Right cardiac atrium (tissue), 5 donors: Measurements from ENCODE around the gene RSU1. TPM values are rescaled to one million over a fixed set of nuclear protein-coding genes. Genes with fewer than 3 reads are reported as not detected.

Source experiments
- ATAC-seq, 2 donors: fragments of 200-7000 bp; cut with Tn5 transposase; one replicate each; pipeline versions ENCODE4 v1.8.0 to v1.9.1; 2020; ENCODE audit warnings: moderate library complexity in 2 of 2, mild to moderate bottlenecking in 1 of 2
- DNase-seq, 3 donors: peaks; one replicate each; pipeline ENCODE4 v3.0.0-alpha.2; 2020
- H3K27ac ChIP-seq: one replicate; pipeline ENCODE4 v1.5.1; 2013; ENCODE audit warnings: mild to moderate bottlenecking, low read length, control low read depth, moderate library complexity
- H3K27me3 ChIP-seq: one replicate; pipeline ENCODE4 v1.6.1; 2013; ENCODE audit not compliant: control insufficient read depth, insufficient read depth
- H3K4me1 ChIP-seq: one replicate; pipeline ENCODE4 v1.6.1; 2013; ENCODE audit warnings: low read length; ENCODE audit not compliant: control insufficient read depth, insufficient read depth
- H3K4me3 ChIP-seq: one replicate; pipeline ENCODE4 v1.5.1; 2013; ENCODE audit warnings: low read length, control low read depth
- H3K9me3 ChIP-seq: one replicate; pipeline ENCODE4 v1.6.1; 2013; ENCODE audit warnings: low read length; ENCODE audit not compliant: control insufficient read depth
- WGBS: extraction: QIAGEN DNeasy Blood & Tissue Kit; methylation state at CpG from one replicate; pipeline ENCODE4 v1.1.7; 2013; 5-methylcytosine and 5-hydroxymethylcytosine counted together
- intact Hi-C, 4 donors: fragments of 100-400 bp; cut with DNase I; formaldehyde crosslinking; loops; one replicate each; pipeline versions ENCODE4 v1.11.0 to v1.14.0; 2022 to 2023
- polyA plus RNA-seq: library from polyadenylated mRNA; stranded (reverse); fragments of 200-250 nt; gene quantifications from one replicate; pipeline ENCODE4 v1.2.3, GENCODE V29; 2013
- total RNA-seq, 4 donors: library from RNA; stranded (reverse); fragmentation: NEBNext Ultra II Directional; extraction: Animal tissue kit (Norgen Biotek cat#: 25700); gene quantifications; one replicate each; pipeline ENCODE4 v1.2.1, GENCODE V29; 2021
- donor health status: healthy with polysubstance abuse.
- donor health status: DM: no; HTN: yes; CAD: no.
- donor health status: DM: no; HTN: no; CAD: no.
- donor health status: DM: no; HTN: yes; CAD: no; lungs with severe emphysema.
- donor health status: DM: yes; HTN: yes; CAD: no.

The RSU1 gene
- total and polyA plus RNA-seq, 5 donors: 44.4 to 53.4 (median 48.2) TPM

DNA sequence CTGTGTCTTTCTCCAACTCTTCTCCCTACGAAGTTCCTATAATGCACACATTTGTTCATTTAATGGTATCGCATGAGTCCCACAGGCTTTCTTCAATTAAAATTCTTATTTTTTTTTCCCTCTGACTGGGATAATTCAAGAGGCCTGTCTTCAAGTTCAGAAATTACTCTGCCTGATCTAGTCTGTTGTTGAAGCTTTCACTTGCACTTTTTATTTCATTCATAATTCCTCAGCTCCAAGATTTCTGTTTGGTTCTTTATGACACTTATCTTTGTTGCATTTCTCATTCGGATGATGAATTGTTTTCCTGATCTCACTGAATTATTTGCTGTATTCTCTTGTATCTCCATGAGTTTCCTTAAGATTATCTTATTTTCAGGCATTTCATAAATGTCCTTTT lies 103.9 kb downstream of the RSU1 start:
- H3K4me3 ChIP-seq: no peak overlapping the region
- DNase-seq (no peak), ATAC-seq (no peak)
- no peaks in the 10 kb centered on the region for H3K9me3 ChIP-seq
- no peaks in the 10 kb centered on the region for H3K27me3 ChIP-seq
- no peak overlapping the region for H3K27ac ChIP-seq
- intact Hi-C loops: no loop called here
- 98% methylated on average over 3 of the region's 3 CpGs for WGBS
- peaks cover 1% of the 10 kb centered on the region for H3K4me1 ChIP-seq

DNA sequence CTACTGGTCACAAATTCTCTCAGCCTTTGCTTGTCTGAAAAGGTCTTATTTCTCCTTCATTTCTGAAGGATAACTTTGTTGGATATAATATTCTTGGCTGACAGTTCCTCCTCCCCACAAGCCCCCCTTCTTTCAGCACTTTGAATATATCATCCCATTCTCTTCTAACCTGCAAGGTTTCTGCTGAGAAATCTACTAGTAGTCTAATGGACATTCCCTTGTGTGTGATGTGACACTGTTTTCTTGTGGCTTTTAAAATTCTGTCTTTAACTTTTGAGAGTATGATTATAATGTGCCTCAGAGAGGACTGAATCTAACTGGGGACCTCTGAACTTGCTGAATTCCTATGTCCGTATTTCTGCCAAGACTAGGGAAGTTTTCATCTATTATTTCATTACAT lies 104.3 kb downstream of the RSU1 start:
- no peak overlapping the region for H3K27ac ChIP-seq
- WGBS: 95% methylated on average over 1 of the region's 1 CpG
- no peaks in the 10 kb centered on the region for H3K27me3 ChIP-seq
- no peak overlapping the region for H3K4me3 ChIP-seq
- no peaks in the 10 kb centered on the region for H3K9me3 ChIP-seq
- DNase-seq (no peak), ATAC-seq (no peak)
- intact Hi-C loops: no loop called here
- peaks cover 1% of the 10 kb centered on the region for H3K4me1 ChIP-seq

DNA sequence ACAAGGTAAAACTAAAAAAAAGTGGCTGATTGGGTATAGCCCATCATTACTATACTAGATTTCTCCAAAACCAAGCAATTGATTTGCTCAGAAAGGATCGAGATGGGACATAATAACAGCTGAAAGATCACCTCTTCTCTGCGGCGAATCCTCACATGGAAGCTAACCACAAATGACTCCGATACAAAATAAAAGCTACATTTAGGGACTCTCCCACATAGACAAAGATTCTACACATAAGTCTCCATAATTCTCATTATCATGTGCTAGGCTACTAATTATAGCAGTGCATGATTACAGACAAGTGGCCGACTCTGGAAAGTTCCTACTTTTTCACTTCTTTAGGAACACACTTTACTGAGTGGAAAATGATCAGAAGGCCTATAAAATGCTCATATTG lies 116.9 kb downstream of the RSU1 start:
- Histone ChIP-seq H3K4me3 (no peak overlapping the region), H3K27ac (no peak overlapping the region), H3K9me3 (no peaks in the 10 kb centered on the region), H3K27me3 (no peaks in the 10 kb centered on the region), H3K4me1 (no peaks in the 10 kb centered on the region)
- ATAC-seq (no peak), DNase-seq (no peak)
- WGBS: 76% methylated on average over 5 of the region's 5 CpGs
- intact Hi-C loops: no loop called here

DNA sequence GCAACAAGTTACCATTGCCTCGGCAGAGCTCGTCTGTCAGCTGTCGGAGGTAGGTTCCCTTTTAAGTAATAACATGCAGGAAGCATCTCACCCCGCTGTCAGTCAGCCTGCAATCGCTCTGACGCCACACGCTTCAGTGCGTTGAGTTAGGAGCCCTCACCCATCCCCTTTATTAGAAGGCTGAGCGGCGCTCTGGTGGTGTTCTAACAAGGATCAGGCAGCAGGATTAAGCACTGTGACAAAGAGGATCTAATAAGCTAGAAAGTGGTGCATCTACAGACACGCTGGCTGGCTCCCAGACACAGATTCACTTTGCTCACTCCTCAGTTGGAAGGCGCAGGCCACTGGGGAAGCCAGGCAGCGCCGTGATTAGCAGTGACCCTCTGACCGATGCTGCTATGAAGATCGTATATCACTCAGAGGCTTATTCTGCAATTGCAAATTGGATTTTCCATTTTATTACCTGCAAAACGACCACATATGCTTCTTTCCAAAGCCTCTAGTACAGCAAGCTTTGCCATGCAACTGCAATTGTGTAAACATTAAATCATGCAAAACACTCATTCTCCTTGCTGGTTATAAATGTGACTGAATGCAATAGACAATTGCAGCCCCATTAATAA lies 117.7 kb downstream of the RSU1 start:
- ATAC-seq: peak in 1 of 2 donors; percentile 45
- WGBS: 85% methylated on average over 17 of the region's 17 CpGs
- intact Hi-C loops: no loop called here

DNA sequence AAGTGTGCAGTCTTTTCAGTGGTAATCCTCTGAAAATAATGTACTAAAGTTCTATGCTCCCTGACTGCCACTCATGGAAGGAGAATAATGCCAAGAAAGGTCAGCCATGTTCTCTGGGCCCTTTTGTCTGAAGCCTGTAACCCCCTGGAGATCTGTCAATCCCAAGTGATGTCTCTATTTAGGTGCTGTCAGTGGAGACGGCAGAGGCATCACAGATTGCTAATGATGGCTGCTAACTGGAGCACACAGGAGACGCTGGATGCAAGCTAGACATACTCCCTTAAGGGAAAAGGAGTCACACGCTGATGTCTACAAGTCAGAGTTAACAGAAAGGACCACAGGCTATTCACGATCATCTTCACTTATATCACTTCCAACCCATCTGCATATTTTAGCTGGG lies 118.8 kb downstream of the RSU1 start:
- no peak for ATAC-seq
- Histone ChIP-seq H3K4me3 (no peak overlapping the region), H3K27ac (no peak overlapping the region), H3K9me3 (no peaks in the 10 kb centered on the region), H3K4me1 (no peaks in the 10 kb centered on the region), H3K27me3 (no peaks in the 10 kb centered on the region)
- intact Hi-C loops: no loop called here
- DNase-seq: no peak
- WGBS: 86% methylated on average over 4 of the region's 4 CpGs

More for the DNA sequence above, 117.7 kb downstream of the RSU1 start:
- H3K27ac ChIP-seq: no peak overlapping the region
- H3K9me3 ChIP-seq: no peaks in the 10 kb centered on the region
- H3K4me3 ChIP-seq: no peak overlapping the region
- no peaks in the 10 kb centered on the region for H3K27me3 ChIP-seq
- DNase-seq: peak in 1 of 3 donors; percentile 45
- no peaks in the 10 kb centered on the region for H3K4me1 ChIP-seq

DNA sequence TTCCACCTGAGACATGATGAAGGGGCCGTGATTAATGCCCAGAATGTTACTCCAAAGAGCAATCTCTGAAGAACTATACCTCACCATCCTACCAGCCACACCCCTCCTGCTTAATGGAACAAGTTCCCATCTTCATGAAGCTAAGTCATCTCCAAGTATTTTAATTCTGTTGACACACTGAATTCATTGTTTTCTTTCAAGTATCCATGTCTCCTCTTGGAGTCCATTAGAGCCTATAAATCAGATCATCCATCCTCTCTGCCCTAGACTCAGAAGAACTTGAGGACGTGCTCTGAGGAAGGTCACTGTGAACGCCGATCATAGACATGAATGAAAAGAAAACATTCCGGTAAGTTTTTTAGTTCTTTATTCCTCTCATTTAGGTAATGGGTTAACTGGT lies 126.8 kb downstream of the RSU1 start:
- H3K27ac ChIP-seq: no peak overlapping the region
- DNase-seq (no peak), ATAC-seq (no peak)
- whole genome bisulfite sequencing: 96% methylated on average over 5 of the region's 5 CpGs
- H3K4me1 ChIP-seq: no peaks in the 10 kb centered on the region
- no peaks in the 10 kb centered on the region for H3K9me3 ChIP-seq
- intact Hi-C loops: no loop called here
- no peak overlapping the region for H3K4me3 ChIP-seq
- no peaks in the 10 kb centered on the region for H3K27me3 ChIP-seq

DNA sequence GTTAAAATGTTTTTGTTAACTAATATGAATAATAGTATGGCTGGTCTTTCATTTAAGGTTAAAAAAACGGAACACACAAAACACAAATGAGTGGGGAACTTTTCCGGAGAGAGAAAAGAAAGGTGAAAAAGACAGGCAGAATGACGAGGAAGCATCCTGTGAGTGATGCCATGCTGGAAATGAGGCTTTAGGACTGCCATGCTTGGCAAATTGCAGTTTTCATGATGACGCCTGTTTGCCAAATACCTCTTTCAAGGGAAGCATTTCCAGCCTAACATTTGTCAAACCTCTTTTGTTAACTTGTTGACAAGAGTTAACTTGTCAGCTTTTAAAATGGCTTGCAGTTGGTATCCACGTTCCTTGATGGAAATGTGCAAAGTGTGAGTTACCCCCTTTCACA lies 127.5 kb downstream of the RSU1 start:
- intact Hi-C loops: no loop called here
- Histone ChIP-seq H3K27ac (no peak overlapping the region), H3K9me3 (no peaks in the 10 kb centered on the region), H3K4me1 (no peaks in the 10 kb centered on the region), H3K4me3 (no peak overlapping the region), H3K27me3 (no peaks in the 10 kb centered on the region)
- ATAC-seq (no peak), DNase-seq (no peak)
- 82% methylated on average over 5 of the region's 5 CpGs for WGBS

DNA sequence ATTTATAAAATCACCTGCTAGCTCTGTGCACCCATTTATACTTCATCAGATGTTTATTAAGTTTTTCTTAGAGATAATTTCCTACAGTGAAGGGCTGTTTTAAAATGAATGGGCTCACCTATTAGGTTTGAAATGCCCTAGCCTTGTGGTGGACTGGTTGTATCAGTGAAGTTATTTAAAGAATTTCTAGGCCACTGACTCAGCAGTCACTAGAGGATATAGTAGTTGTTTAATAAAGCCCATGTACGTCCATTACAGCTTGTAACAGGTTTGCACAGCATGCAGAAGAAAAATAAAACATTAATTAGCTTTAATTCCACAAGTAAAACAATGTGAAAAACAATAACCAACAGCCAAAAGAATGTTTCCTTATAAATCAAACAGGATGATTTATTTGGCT lies 128.0 kb downstream of the RSU1 start:
- H3K27ac ChIP-seq: no peak overlapping the region
- H3K27me3 ChIP-seq: no peaks in the 10 kb centered on the region
- H3K9me3 ChIP-seq: no peaks in the 10 kb centered on the region
- H3K4me1 ChIP-seq: no peaks in the 10 kb centered on the region
- DNase-seq: no peak
- WGBS: 81% methylated on average over 1 of the region's 1 CpG
- ATAC-seq: no peak
- intact Hi-C loops: no loop called here
- H3K4me3 ChIP-seq: no peak overlapping the region

DNA sequence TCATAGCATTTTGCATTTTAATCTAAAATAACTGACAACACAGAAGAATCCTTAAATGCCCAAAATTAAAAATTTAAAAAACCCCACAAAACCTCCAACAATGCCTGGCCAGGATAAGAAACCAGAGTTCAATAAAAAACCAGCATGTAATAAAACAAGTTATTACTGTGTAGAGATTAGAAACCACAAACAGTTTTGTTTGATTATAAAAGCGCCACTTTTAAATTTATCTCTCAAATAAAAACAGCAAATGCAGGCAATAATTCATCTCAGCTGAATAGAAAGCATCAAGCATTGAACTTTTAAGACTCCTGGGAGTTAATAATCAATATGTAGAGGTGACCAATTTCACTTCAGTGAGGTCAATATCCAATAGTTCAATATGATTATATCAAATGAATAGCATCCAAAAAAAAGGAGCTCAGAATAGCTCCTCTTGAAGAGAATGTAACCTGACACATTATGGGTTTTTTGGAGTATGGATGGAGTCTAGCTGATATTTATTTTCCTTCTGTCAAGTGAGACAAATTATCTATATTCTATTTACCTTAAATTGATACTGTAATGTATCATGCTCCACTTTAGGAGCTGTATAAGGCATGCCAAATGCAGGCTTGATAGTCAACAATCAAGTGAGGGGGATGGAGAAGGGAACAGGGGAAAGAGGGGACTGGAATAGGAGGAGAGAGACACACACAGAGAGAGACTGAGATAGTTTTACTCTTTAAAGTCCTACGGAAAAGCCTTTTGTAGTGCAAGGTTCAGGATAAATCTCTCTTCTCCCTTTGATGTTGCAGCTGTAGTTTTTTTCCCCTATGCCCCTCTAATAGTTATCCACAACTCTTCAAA lies 130.9 kb downstream of the RSU1 start:
- Histone ChIP-seq H3K27ac (no peak overlapping the region), H3K4me1 (no peaks in the 10 kb centered on the region), H3K27me3 (no peaks in the 10 kb centered on the region), H3K9me3 (no peaks in the 10 kb centered on the region), H3K4me3 (no peak overlapping the region)
- no peak for ATAC-seq
- WGBS: 47% methylated on average over 2 of the region's 2 CpGs
- no peak for DNase-seq
- intact Hi-C loops: no loop called here

DNA sequence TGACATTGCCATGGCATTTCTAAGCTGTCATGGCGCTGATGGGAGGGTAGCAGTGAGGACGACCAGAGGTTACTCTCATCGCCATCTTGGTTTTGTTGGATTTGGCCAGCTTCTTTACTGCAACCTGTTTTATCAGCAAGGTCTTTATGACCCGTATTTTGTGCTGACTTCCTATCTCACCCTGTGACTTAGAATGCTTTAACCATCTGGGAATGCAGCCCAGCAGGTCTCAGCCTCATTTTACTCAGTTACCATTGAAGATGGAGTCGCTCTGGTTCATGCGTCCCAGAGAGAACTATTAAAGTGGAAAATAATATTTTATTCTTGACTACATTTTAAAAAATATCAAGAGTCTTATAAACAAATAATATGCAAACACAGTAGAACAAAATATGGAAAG lies 131.7 kb downstream of the RSU1 start:
- intact Hi-C loops: no loop called here
- ATAC-seq: no peak
- Histone ChIP-seq H3K4me1 (no peaks in the 10 kb centered on the region), H3K4me3 (no peak overlapping the region), H3K27ac (no peak overlapping the region), H3K9me3 (no peaks in the 10 kb centered on the region), H3K27me3 (no peaks in the 10 kb centered on the region)
- WGBS: 87% methylated on average over 6 of the region's 6 CpGs
- no peak for DNase-seq

DNA sequence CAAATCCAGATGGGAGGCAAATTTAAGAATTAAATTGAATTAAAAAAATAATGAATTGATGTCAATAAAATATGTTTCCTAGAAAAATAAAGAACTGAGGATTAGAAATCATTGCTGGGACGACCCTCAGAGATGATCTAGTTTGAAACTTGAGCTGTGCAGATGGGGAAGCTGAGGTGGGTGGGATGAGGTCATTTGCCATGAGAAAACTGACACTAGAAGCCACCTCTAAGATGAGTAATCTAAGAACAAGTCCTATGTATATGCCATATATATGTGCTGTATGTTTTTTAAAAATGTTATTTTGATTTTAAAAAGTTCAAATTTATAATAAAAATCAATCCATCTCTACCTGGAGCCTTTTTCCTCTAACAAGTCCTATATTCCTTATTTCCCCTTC lies 135.7 kb downstream of the RSU1 start:
- 88% methylated on average over 1 of the region's 1 CpG for WGBS
- DNase-seq (no peak), ATAC-seq (no peak)
- intact Hi-C loops: no loop called here
- H3K27me3 ChIP-seq: no peaks in the 10 kb centered on the region
- H3K4me1 ChIP-seq: no peaks in the 10 kb centered on the region
- no peak overlapping the region for H3K27ac ChIP-seq
- H3K4me3 ChIP-seq: no peak overlapping the region
- H3K9me3 ChIP-seq: no peaks in the 10 kb centered on the region
